Naive thymus-derived CD4-positive, alpha-beta T cell (primary cell): Measurements from ENCODE around the gene LMCD1. TPM values are rescaled to one million over a fixed set of nuclear protein-coding genes. Genes with fewer than 3 reads are reported as not detected.
A peak's percentile ranks its signal among the peaks of the same experiment; 100 is the strongest.

Source experiments
- ATAC-seq: fragments of 150-1000 bp; cut with Tn5 transposase; 2 replicates; pipeline ENCODE4 v1.10.0; 2021; ENCODE audit warnings: mild to moderate bottlenecking, moderate library complexity
- CTCF ChIA-PET: fragments of 350-600 bp; sonication (Branson Sonifier 250); formaldehyde crosslinking; loops from one replicate; lab custom pipeline; 2021; ENCODE audit warnings: antibody characterized with exemption; lab: Charles Lee
- POLR2A ChIA-PET: fragments of 350-600 bp; sonication (Branson Sonifier 250); formaldehyde crosslinking; loops from one replicate; lab custom pipeline; 2021; ENCODE audit warnings: antibody characterized with exemption, inconsistent platforms; lab: Charles Lee
- DNase-seq, 9 donors: peaks; one replicate each; pipeline versions ENCODE4 v3.0.0 to v3.0.0-alpha.2; 2020 to 2022; ENCODE audit warnings: mixed read lengths in 1 of 9
- H3K27ac ChIP-seq: one replicate; pipeline ENCODE4 v1.7.0; 2013; ENCODE audit warnings: mild to moderate bottlenecking, low read depth, low read length, moderate library complexity
- H3K27me3 ChIP-seq, 2 donors: one replicate each; pipeline ENCODE4 v1.7.0; 2013; ENCODE audit warnings: low read length in 2 of 2, mild to moderate bottlenecking in 2 of 2, moderate library complexity in 2 of 2; ENCODE audit not compliant: control insufficient read depth in 2 of 2, insufficient read depth in 2 of 2
- H3K36me3 ChIP-seq, 3 experiments: 1 replicate in 2 of 3; 2 replicates in 1 of 3; pipeline ENCODE4 v1.7.0; 2013; ENCODE audit warnings: low read length in 3 of 3, mild to moderate bottlenecking in 3 of 3, moderate library complexity in 1 of 3; ENCODE audit not compliant: insufficient read depth in 3 of 3, control insufficient read depth in 2 of 3
- H3K4me1 ChIP-seq, 2 donors: one replicate each; pipeline ENCODE4 v1.7.0; 2013; ENCODE audit warnings: low read length in 2 of 2, mild to moderate bottlenecking in 2 of 2, moderate library complexity in 1 of 2; ENCODE audit not compliant: control insufficient read depth in 2 of 2, insufficient read depth in 2 of 2
- H3K4me3 ChIP-seq: 2 replicates; pipeline ENCODE4 v1.7.0; 2013; ENCODE audit warnings: mild to moderate bottlenecking, low read length
- H3K9me3 ChIP-seq, 3 experiments: 1 replicate in 2 of 3; 2 replicates in 1 of 3; pipeline ENCODE4 v1.7.0; 2013; ENCODE audit warnings: low read length in 3 of 3; ENCODE audit not compliant: control insufficient read depth in 2 of 3
- H3K27ac Mint-ChIP-seq, 9 donors: one replicate each; pipeline ENCODE4 v1.8.0; 2020 to 2022; ENCODE audit warnings: mixed read lengths in 9 of 9, mild to moderate bottlenecking in 8 of 9, moderate library complexity in 5 of 9, inconsistent platforms in 2 of 9
- H3K27me3 Mint-ChIP-seq, 5 donors: one replicate each; pipeline ENCODE4 v1.8.0; 2021 to 2022; ENCODE audit warnings: mixed read lengths in 5 of 5, mild to moderate bottlenecking in 1 of 5
- H3K36me3 Mint-ChIP-seq, 5 donors: one replicate each; pipeline ENCODE4 v1.8.0; 2020 to 2022; ENCODE audit warnings: mixed read lengths in 5 of 5, mild to moderate bottlenecking in 3 of 5, inconsistent platforms in 1 of 5
- H3K4me1 Mint-ChIP-seq, 7 donors: one replicate each; pipeline ENCODE4 v1.8.0; 2020 to 2022; ENCODE audit warnings: mixed read lengths in 7 of 7, mild to moderate bottlenecking in 3 of 7, inconsistent platforms in 1 of 7
- H3K4me3 Mint-ChIP-seq, 10 donors: one replicate each; pipeline ENCODE4 v1.8.0; 2020 to 2022; ENCODE audit warnings: mild to moderate bottlenecking in 10 of 10, mixed read lengths in 10 of 10, moderate library complexity in 6 of 10, inconsistent platforms in 2 of 10
- H3K9me3 Mint-ChIP-seq, 11 donors: one replicate each; pipeline ENCODE4 v1.8.0; 2020 to 2022; ENCODE audit warnings: mixed read lengths in 11 of 11, mild to moderate bottlenecking in 4 of 11, inconsistent platforms in 1 of 11, moderate library complexity in 1 of 11
- intact Hi-C, 2 donors: fragments of 100-400 bp; cut with micrococcal nuclease; formaldehyde crosslinking; loops; one replicate each; pipeline ENCODE4 v1.15.1; 2023
- polyA plus RNA-seq, 2 donors: library from polyadenylated mRNA; unstranded; fragments of 300-500 nt; fragmentation: Illumina TruSeq; gene quantifications; one replicate each; pipeline ENCODE4 v1.2.3, GENCODE V29; 2021
- total RNA-seq, 6 experiments: library from RNA in 5 of 6; stranded (reverse) in 5 of 6; gene quantifications; 1 replicate in 5 of 6; 2 replicates in 1 of 6; pipeline ENCODE4 v1.2.3 and lab custom pipeline; 2021 to 2026

Gene LMCD1
- total and polyA plus RNA-seq, 7 experiments from 2014 or later: 0.56 TPM; not detected in 6

DNA sequence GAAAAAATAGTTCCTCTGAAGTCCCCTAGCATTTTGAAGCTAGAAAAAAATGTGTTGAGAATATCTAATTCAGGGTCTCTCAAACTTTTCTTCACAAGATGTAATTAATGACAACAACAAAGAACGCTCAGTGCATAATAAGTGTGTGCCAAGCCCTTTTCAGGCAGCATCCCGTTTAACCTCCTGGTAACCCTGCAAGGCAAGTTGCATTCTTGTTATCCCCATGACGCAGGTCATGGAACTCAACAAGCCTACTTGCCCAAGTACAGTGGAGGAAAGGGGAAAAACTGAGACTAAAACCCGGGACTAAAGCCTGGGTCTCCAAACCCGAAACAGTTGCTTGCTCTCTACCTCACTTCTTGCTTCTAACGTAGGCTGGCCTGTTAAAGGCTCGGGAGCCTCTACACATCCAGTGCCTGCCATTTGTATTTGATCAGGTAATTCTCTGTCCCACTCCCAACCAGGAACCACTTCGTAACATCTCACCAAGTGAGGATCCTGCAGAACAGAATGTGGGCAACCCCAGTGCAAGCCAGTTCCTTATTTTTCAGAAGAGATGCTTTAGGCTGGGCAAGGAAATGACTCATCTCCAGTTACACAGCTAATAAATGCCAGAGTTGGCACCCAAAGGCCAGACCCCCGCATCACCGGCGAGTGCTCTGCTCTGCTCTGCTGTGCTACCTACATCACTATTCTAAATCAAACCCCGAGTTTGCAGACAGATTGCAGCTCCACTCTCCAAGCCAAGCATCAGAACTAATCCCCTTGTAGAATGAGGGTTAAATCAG lies 28.3 kb downstream of the LMCD1 start:
- intact Hi-C loops: no loop called here
- H3K27me3 ChIP-seq: no peaks in the 10 kb centered on the region
- Mint-ChIP-seq H3K9me3 (peaks cover 0 to 2% (median 0%) of the 10 kb centered on the region in 11 donors), H3K4me1 (no peaks in the 10 kb centered on the region), H3K36me3 (no peaks in the 10 kb centered on the region), H3K4me3 (no peak overlapping the region), H3K27me3 (peaks cover 0 to 19% (median 14%) of the 10 kb centered on the region in 5 donors), H3K27ac (no peak overlapping the region)
- DNase-seq (no peak), ATAC-seq (peak; percentile 70)
- POLR2A ChIA-PET: no interaction called here
- H3K4me1 ChIP-seq: no peaks in the 10 kb centered on the region
- no peaks in the 10 kb centered on the region for H3K9me3 ChIP-seq
- H3K36me3 ChIP-seq: no peaks in the 10 kb centered on the region
- CTCF ChIA-PET: no interaction called here
- no peak overlapping the region for H3K4me3 ChIP-seq
- H3K27ac ChIP-seq: no peak overlapping the region

DNA sequence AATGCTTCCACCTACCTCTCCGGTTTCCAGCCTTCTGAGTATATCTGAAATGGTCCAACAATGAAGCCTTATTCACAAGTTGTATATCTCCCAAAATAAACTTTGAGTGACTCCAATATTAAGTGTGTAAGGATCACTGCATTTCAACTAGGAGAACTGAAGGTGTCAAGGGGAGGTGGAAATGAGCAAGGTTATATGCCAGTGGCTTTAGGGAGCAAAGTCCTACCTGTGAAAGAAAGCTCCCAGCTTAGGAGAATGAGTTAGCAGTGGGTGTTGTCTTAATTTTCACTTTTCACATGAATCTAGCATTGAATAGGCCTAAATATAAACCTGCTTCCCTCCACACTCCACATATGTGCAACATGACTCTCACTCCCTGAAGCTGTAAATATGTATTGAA lies 29.0 kb downstream of the LMCD1 start:
- ChIA-PET CTCF (no interaction called here), POLR2A (no interaction called here)
- no peaks in the 10 kb centered on the region for H3K27me3 ChIP-seq
- no peak overlapping the region for H3K27ac ChIP-seq
- ATAC-seq (no peak), DNase-seq (no peak)
- H3K4me3 ChIP-seq: no peak overlapping the region
- intact Hi-C loops: no loop called here
- H3K36me3 ChIP-seq: no peaks in the 10 kb centered on the region
- no peaks in the 10 kb centered on the region for H3K4me1 Mint-ChIP-seq
- H3K36me3 Mint-ChIP-seq: no peaks in the 10 kb centered on the region
- no peaks in the 10 kb centered on the region for H3K9me3 Mint-ChIP-seq
- H3K4me1 ChIP-seq: no peaks in the 10 kb centered on the region
- peaks cover 0 to 19% (median 14%) of the 10 kb centered on the region in 5 donors for H3K27me3 Mint-ChIP-seq
- H3K4me3 Mint-ChIP-seq: no peak overlapping the region
- no peaks in the 10 kb centered on the region for H3K9me3 ChIP-seq
- H3K27ac Mint-ChIP-seq: no peak overlapping the region

DNA sequence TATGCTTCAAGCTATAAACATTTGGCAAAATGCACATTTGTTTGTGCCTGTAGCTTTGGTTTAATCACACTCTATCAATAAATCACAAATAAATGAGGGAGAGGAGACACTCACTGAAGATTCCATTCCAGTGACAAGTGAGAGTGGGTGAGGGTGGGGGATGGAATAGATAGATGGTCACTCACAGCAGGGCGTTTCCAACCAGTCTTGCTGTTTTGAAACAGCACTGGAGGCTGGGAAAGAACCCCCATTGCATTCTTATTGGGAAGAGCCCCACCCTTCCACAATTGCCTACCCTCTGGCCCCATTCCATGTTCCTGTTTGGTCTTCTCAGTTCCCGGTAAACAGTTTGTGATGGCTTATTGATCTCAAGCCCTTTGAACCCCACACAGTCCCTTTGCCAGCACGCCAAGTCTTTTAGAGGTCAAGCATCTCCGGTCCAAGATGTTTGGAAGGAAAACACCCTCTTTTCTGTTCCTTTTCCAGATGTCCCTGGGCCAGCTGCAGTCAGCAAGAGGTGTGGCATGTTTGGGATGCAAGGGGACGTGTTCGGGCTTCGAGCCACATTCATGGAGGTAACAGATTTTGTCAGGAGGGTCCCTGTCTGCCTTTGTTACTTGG lies 30.7 kb downstream of the LMCD1 start:
- ChIA-PET POLR2A (interaction anchor here (0.6 kb wide), 1 partner anchor 86 kb away, joined by 3 read pairs; no protein-coding TSS in a partner anchor), CTCF (no interaction called here)
- Histone ChIP-seq H3K27me3 (no peaks in the 10 kb centered on the region), H3K9me3 (no peaks in the 10 kb centered on the region), H3K4me1 (no peaks in the 10 kb centered on the region), H3K36me3 (no peaks in the 10 kb centered on the region), H3K27ac (no peak overlapping the region), H3K4me3 (no peak overlapping the region)
- Mint-ChIP-seq H3K36me3 (no peaks in the 10 kb centered on the region), H3K4me3 (no peak overlapping the region), H3K27ac (no peak overlapping the region), H3K9me3 (no peaks in the 10 kb centered on the region), H3K27me3 (peaks cover 0 to 19% (median 14%) of the 10 kb centered on the region in 5 donors), H3K4me1 (no peaks in the 10 kb centered on the region)
- DNase-seq (no peak), ATAC-seq (no peak)
- intact Hi-C loops: no loop called here

DNA sequence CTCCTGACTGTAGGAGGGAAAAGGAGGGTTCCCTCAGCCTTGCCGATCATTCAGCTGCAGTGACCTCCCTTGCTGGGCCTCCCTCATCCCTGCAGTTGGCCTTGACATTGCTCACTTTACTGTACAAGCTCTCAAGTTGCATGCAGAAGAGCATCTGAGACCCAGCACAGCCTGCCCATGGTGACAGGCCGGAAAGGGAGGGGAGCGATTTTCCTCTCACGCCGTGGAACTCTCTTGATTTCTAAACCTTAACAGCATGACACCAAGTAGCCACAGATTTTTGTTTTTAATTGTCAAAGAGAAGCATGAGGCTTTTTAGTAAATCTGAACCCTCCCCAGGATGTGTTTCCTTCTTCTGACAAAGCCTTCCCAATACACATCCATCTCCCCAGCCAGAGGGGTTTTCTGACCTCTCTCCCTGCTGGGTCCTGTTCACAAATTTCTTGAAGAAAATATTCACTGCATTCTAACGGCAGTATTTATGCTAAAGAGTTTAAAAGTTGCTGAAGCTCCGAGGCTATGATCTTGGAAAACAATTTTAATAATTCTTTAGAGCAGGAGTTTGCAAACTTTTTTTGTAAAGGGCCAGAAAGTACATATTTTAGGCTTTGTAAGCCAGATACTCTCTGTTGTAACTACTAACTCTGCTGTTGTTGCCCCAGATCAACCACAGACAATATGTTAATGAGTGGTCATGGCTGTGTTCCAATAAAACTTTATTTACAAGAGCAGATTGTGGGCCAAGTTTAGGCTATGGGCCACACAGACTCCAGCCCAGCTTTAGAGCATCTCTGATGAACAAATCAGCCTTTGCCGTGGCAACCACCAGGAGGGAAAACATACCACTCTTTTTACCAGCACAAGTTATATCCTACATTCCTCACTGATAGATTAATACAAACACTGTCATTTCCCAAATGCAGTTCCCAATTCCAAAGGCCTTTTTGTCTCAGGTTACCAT lies 34.8 kb downstream of the LMCD1 start:
- ChIA-PET POLR2A (no interaction called here), CTCF (no interaction called here)
- no peak overlapping the region for H3K27ac ChIP-seq
- peaks cover 0 to 14% (median 10%) of the 10 kb centered on the region in 5 donors for H3K27me3 Mint-ChIP-seq
- no peak for ATAC-seq
- H3K4me3 ChIP-seq: no peak overlapping the region
- no peaks in the 10 kb centered on the region for H3K9me3 ChIP-seq
- DNase-seq: no peak
- no peaks in the 10 kb centered on the region for H3K36me3 Mint-ChIP-seq
- intact Hi-C loops: no loop called here
- H3K4me1 ChIP-seq: no peaks in the 10 kb centered on the region
- no peaks in the 10 kb centered on the region for H3K36me3 ChIP-seq
- no peak overlapping the region for H3K4me3 Mint-ChIP-seq
- H3K9me3 Mint-ChIP-seq: peaks cover 0 to 4% (median 0%) of the 10 kb centered on the region in 11 donors
- no peaks in the 10 kb centered on the region for H3K27me3 ChIP-seq
- no peak overlapping the region for H3K27ac Mint-ChIP-seq
- H3K4me1 Mint-ChIP-seq: no peaks in the 10 kb centered on the region

DNA sequence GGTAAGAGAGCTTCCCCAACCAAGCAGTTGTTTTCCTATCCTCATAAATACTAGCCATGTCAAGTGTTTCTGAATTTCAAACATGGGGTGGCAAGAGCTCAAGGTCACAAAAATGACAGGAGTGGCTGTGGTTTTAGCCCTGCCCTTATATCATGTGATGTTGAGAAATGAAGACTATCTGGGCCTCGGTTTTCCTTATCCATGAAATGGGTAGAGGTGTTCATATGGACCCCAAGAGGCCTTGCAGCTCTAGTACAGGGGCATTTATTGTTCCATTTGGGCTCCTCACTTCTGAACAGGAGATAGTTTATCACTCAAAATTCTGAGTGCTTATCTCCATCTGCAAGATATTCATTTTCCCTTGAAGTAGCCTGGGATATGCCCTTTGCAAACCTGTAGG lies 35.8 kb downstream of the LMCD1 start:
- Histone ChIP-seq H3K4me1 (no peaks in the 10 kb centered on the region), H3K36me3 (no peaks in the 10 kb centered on the region), H3K9me3 (no peaks in the 10 kb centered on the region), H3K4me3 (no peak overlapping the region), H3K27ac (no peak overlapping the region), H3K27me3 (no peaks in the 10 kb centered on the region)
- ChIA-PET POLR2A (no interaction called here), CTCF (no interaction called here)
- peaks cover 0 to 4% (median 0%) of the 10 kb centered on the region in 11 donors for H3K9me3 Mint-ChIP-seq
- H3K4me1 Mint-ChIP-seq: no peaks in the 10 kb centered on the region
- no peaks in the 10 kb centered on the region for H3K36me3 Mint-ChIP-seq
- H3K27ac Mint-ChIP-seq: no peak overlapping the region
- no peak overlapping the region for H3K4me3 Mint-ChIP-seq
- no peak for DNase-seq
- ATAC-seq: no peak
- intact Hi-C loops: no loop called here
- H3K27me3 Mint-ChIP-seq: peaks cover 0 to 10% (median 5%) of the 10 kb centered on the region in 5 donors

DNA sequence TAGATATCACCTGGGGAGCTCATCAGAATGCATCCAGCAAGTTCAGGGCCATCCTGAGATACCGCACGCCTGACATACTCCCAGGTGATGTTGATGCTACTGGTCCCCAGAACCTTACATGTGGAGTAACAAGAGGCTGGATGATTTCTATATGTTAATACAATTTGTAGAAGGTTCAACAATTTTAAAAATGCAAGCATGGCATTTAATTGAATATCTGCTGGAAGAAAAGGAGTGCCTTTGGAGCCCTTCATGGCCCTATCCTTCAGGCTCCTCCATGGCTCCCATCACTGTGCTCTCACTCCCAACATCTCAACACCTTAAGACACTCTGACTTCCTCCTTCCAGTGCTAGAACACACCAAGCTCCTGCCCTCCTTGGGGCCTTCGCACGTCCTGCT lies 36.6 kb downstream of the LMCD1 start:
- ChIA-PET CTCF (no interaction called here), POLR2A (no interaction called here)
- no peak overlapping the region for H3K27ac Mint-ChIP-seq
- peaks cover 0 to 12% (median 5%) of the 10 kb centered on the region in 5 donors for H3K27me3 Mint-ChIP-seq
- no peaks in the 10 kb centered on the region for H3K4me1 Mint-ChIP-seq
- Histone ChIP-seq H3K4me1 (no peaks in the 10 kb centered on the region), H3K27me3 (no peaks in the 10 kb centered on the region), H3K9me3 (no peaks in the 10 kb centered on the region), H3K27ac (no peak overlapping the region), H3K36me3 (no peaks in the 10 kb centered on the region), H3K4me3 (no peak overlapping the region)
- no peak for ATAC-seq
- no peak for DNase-seq
- no peaks in the 10 kb centered on the region for H3K36me3 Mint-ChIP-seq
- H3K9me3 Mint-ChIP-seq: peaks cover 0 to 4% (median 0%) of the 10 kb centered on the region in 11 donors
- intact Hi-C loops: no loop called here
- no peak overlapping the region for H3K4me3 Mint-ChIP-seq
